ENCODE measurements around the gene PPP2R2B. TPM values are rescaled to one million over a fixed set of nuclear protein-coding genes. Genes with fewer than 3 reads are reported as not detected.

The PPP2R2B gene
- total RNA-seq, 1 donor from 2014 or later = 2.6 TPM

DNA sequence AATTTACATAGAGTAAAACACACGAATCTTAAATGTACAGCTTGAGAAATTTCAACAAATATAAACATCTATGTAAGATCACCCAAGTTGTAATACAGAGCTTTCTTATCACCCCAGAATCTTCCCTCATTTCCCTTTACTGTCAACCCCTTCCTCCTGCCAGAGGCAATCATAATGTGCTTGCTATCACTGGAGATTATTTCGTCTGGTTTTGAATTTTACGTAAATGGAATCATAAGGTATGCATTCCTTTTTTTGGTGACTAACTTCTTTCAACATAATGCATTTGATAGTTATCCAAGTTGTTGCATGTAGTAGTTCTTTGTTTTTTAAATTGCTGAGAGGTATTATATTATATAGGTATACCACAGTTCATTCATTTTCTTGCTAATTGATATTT is 325.1 kb downstream of the PPP2R2B start:
- no peak for DNase-seq (ENCODE audit: low spot score)

DNA sequence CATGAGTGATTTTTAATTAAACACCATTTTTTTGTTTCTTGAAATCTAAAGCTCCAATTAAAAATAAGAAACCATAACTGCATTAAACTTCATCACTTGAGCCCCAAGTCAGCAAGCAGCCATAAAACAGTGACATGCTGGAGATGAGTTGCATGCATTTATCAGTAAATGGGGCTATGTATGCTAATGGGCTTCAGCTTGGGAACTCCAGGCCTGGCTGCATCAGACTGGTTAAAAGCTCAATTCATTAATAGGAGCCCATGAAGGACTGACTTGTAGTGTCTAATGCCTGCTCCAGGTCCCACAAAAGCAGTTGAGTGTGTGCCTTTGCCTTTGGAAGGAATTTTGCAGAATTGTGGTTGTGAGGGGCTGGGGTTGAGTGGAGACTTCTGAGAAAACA is 328.9 kb downstream of the PPP2R2B start:
- no peak for DNase-seq (ENCODE audit: low spot score)

DNA sequence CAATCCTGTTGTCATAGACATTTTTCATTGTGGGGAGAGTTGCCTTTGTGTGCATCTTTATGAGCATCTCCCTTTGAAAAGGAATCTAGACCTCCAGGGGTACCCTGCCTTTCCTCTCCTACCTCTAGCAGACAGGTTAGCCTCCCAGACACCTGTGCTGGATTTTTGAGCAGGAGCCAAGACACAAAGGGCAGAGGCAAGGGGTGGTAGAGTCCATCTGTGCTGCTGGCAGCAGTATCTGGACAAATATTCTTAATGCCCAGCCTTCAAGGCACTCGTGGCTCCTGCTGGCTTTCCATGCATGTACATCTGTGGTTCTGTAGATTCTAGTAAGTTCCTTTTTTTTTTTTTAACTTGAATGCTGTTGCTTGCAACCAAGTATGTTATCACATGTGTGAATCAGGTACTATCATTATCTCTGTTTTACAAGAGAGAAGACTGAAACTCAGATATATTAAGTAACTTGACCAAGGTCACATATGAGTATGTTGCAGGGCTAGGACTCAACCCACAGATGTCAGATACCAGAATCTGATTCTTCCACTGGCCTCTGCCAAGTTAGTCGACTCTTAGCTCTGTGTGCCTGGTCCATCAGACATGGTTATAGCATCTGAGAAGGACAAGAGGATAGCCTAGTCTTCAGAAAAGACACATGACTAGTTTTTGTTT is 329.6 kb downstream of the PPP2R2B start:
- no peak for DNase-seq (ENCODE audit: low spot score)

DNA sequence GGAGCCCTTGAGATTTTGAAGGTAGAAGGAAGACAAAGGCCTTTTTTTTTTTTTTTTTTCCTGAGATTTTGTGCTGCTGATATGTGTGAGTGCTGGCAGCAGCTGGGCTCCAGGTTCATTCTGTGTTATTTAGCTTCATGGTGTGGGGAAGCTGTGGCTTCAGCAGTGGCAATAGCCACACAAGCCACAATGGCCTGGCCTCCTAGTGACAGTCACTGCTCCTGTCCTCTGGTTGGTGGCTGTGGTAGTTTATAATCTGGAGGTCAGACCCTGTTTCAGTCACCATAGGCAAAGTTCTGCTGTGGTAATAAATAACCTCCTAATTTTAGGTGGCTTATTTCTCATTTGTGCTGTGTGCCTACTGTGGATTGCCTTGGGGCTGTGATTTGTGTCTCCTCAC is 334.3 kb downstream of the PPP2R2B start:
- no peak for DNase-seq (ENCODE audit: low spot score)

DNA sequence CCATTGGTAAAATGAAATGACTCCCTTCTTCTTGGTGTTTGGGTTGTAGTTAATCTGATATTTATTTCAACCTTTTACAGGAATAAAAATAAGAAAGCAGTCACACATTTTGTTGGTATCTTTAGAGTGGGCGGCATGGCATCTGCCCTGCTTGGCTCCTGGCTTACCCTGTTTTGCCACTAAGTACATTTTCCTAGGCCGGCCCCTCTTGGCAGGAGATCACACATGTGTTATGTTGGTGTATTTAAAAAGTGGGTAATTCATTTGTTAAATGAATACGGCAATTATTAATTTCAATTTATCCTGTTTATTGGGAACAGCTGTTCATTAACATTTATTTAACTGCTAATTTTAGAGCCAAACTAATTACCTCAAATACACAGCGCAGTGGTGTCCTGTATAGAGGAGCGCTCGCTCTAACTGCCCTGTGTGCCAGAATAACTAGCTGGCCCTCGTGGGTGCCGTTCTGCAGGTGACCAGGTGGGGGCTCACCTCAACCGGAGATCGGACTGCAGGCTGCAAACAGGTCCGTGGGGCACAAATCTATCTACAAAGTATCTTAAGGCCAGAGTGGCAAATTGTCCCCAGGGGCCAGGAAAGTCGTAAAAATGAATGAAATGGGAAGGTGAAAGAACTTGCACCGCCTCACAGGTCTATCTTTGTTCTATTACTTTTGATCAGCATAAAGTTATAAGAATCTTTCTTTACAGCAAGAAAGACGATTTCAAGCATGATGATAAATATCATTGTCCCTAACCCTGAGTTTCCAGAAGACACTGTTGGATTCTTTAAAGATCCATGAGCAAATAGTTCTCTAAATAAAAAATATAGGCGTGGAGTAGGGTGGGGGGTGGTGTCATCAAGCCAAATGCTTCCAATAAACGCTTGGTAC is 336.4 kb downstream of the PPP2R2B start:
- peak; percentile 74 for DNase-seq (ENCODE audit: low spot score)

DNA sequence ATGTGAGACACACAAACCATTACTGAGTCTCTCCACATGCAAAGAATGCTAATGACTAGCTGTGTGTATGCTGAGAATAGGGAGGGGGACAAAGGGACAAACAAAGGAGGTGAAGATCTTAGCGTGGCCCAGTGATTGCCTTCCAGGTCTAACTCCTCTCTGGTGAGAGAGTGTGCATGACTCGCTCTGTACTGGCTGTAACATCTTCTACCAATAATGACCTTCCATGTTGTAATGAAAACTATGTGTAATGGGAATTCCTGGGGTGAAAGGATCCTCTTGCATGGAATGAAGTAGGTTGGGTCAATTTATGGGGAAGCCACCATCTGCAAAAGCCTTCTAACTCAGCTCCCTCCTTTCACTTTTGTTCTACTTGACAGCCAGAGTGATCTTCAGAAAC is 338.1 kb downstream of the PPP2R2B start:
- no peak for DNase-seq (ENCODE audit: low spot score)

DNA sequence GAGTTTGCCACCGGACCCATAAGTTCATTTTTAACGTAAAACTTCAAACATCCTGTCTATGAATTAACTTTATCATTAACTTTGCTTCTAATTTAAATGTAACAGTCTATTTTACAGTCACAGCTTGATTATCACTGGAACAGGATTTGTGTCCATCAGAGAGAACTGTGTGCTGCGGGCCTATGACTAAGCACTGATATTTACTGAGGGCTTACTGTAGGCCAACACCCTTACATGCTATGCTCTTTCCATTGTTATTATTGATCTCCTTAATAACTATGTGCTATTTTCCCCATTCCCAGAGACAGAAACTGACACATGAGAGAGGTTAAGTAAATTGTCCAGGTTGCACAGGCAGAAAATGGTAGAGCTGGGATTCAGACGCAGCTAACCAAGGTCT is 338.6 kb downstream of the PPP2R2B start:
- DNase-seq (ENCODE audit: low spot score) = peak; percentile 22

DNA sequence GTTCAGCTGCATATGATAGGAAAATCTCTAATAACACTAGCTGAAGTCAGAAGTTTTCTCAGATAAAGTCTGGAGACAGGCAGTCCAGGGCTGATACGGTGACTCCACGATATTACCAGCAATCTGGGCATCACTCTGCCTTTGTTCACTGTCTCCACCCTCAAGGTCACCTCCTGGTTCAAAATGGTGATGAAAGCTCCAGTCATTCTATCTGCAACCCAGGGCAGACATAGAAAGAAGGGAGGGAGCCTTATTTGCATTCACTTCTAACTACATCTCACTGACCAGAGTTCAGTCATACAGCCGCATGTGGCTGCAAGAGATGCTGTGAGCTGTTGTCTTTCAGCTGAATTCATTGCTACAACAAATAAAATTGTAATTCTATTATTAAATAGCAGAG is 340.1 kb downstream of the PPP2R2B start:
- DNase-seq (ENCODE audit: low spot score) = no peak

DNA sequence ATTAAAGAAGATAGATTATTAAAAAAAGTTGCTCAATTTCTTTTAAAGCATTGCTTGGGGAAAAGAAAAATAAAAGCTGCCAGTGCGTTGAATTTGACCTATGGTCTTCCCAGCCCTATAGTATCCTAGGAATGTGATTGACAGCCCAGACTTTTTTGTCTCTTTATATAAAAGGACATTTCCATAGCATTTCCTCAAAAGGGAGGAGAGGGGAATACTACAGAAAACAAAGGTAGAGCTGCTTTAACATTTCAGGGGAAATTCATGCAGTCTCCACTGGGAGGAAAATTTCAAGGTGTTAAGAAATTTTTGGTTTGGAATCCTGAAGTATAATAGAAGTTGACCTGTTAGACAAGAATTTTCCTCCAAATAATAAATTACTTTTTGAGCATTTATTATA is 344.7 kb downstream of the PPP2R2B start:
- no peak for DNase-seq (ENCODE audit: low spot score)

DNA sequence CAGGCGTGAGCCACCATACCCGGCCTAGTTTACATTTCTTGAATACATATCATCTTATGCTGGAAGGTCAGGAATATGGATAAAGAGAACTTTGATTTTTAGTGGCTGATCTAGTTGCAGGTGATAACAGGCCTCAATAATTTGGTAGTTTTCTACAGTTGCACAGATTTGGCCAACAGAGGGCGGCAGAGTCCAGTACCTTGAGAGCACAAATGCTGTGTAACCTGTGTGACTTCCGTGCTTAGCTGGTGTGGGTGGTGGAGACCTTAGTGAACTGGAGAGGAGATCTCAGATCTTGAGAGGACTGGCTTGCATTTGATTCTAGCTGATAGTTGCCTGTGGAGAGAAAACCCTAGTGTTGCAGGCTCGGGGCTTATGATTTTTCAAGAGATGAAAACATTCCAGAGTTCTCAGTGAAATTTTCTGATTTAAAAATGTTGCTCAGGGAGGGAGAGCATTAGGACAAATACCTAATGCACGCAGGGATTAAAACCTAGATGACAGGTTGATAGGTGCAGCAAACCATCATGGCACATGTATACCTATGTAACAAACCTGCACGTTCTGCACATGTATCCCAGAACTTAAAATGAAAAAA is 345.2 kb downstream of the PPP2R2B start:
- DNase-seq (ENCODE audit: low spot score) = peak; percentile 69

Measured in mucosa of gallbladder (tissue), 1 donor.